NCI-H1436 (cell line): ENCODE measurements around the gene RIMS1.

Experiments
- DNase-seq: peaks from one replicate; lab custom pipeline; 2025; lab: John Stamatoyannopoulos, UW

Gene RIMS1

GRCh38 chr6:71886184-71887005 lies at the start of gene RIMS1:
TSS of gene RIMS1 (plus strand) at chr6:71886550. CDS start at chr6:71887024, 474 bp downstream.
- DNase-seq = peak; percentile 22

GRCh38 chr6:71851214-71851613 lies 35.1 kb upstream of the RIMS1 start:
- no peak for DNase-seq

GRCh38 chr6:71852948-71853347 lies 33.4 kb upstream of the RIMS1 start:
- no peak for DNase-seq

GRCh38 chr6:71855406-71855805 lies 30.9 kb upstream of the RIMS1 start:
- DNase-seq = no peak

- no peak for DNase-seq
Observed at GRCh38 chr6:71879016-71879415, 7.3 kb upstream of the RIMS1 start.

GRCh38 chr6:71887006-71887743 lies 825 bp downstream of the RIMS1 start:
- DNase-seq = no peak

GRCh38 chr6:71887744-71888230 lies 1.4 kb downstream of the RIMS1 start:
- DNase-seq = no peak

GRCh38 chr6:71888756-71889340 lies 2.5 kb downstream of the RIMS1 start:
- DNase-seq = no peak

GRCh38 chr6:71889366-71889765 lies 3.0 kb downstream of the RIMS1 start:
- DNase-seq = no peak

- no peak for DNase-seq
Observed at GRCh38 chr6:71892641-71893040, 6.3 kb downstream of the RIMS1 start.

- DNase-seq = no peak
Observed at GRCh38 chr6:71900642-71901041, 14.3 kb downstream of the RIMS1 start.

GRCh38 chr6:71902261-71902660 lies 15.9 kb downstream of the RIMS1 start:
- DNase-seq = no peak

- no peak for DNase-seq
Observed at GRCh38 chr6:71906813-71907212, 20.5 kb downstream of the RIMS1 start.

- no peak for DNase-seq
Observed at GRCh38 chr6:71908162-71908765, 21.9 kb downstream of the RIMS1 start.

GRCh38 chr6:71913444-71914234 lies 27.3 kb downstream of the RIMS1 start:
- no peak for DNase-seq

GRCh38 chr6:71929047-71929446 lies 42.7 kb downstream of the RIMS1 start:
- DNase-seq = no peak

- DNase-seq = no peak
Observed at GRCh38 chr6:71933881-71934280, 47.5 kb downstream of the RIMS1 start.

- peak; percentile 5 for DNase-seq
Observed at GRCh38 chr6:71965404-71965803, 79.1 kb downstream of the RIMS1 start.

GRCh38 chr6:71967436-71967835 lies 81.1 kb downstream of the RIMS1 start:
- DNase-seq = no peak

- no peak for DNase-seq
Observed at GRCh38 chr6:71977884-71978283, 91.5 kb downstream of the RIMS1 start.

- no peak for DNase-seq
Observed at GRCh38 chr6:71979911-71980310, 93.6 kb downstream of the RIMS1 start.

- DNase-seq = no peak
Observed at GRCh38 chr6:71982389-71982788, 96.0 kb downstream of the RIMS1 start.
